Activated CD8-positive, alpha-beta memory T cell treated with anti-CD3 and anti-CD28 coated beads, Interleukin-2, amount 50 U/mL, for 48 hours (primary cell): Measurements from ENCODE around the gene LTBP4.

Source experiments
- DNase-seq: peaks from one replicate; pipeline ENCODE4 v3.0.0-alpha.2; 2020

Gene LTBP4

DNA sequence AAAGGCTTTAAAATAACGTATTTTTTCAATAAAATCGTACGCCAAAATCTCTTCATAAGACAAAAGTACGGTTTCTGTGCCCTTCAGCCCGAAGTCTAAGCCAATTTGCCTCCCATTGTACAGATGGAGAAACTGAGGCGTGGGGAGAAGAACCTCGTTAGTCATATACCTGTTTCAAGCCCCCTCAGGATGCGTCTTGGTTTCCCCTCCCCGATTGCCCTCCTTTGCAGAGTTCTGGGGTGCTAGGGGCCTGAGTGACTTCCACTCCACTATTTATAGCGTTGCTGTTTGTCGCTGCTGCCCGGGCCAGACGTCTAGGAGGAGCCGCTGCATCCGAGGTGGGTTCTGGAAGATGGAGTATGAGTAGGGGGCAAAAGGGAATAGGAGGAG is 2.3 kb upstream of the LTBP4 start:
- DNase-seq: no peak

- no peak for DNase-seq
Measured at GRCh38 chr19:40599331-40599901, 1.8 kb upstream of the LTBP4 start.

- DNase-seq: no peak
Measured at GRCh38 chr19:40599902-40600569, 1.1 kb upstream of the LTBP4 start.

GRCh38 chr19:40600570-40601133 is 517 bp upstream of the LTBP4 start:
- DNase-seq: no peak

GRCh38 chr19:40603071-40603388 is 1.9 kb downstream of the LTBP4 start:
- DNase-seq: no peak

DNA sequence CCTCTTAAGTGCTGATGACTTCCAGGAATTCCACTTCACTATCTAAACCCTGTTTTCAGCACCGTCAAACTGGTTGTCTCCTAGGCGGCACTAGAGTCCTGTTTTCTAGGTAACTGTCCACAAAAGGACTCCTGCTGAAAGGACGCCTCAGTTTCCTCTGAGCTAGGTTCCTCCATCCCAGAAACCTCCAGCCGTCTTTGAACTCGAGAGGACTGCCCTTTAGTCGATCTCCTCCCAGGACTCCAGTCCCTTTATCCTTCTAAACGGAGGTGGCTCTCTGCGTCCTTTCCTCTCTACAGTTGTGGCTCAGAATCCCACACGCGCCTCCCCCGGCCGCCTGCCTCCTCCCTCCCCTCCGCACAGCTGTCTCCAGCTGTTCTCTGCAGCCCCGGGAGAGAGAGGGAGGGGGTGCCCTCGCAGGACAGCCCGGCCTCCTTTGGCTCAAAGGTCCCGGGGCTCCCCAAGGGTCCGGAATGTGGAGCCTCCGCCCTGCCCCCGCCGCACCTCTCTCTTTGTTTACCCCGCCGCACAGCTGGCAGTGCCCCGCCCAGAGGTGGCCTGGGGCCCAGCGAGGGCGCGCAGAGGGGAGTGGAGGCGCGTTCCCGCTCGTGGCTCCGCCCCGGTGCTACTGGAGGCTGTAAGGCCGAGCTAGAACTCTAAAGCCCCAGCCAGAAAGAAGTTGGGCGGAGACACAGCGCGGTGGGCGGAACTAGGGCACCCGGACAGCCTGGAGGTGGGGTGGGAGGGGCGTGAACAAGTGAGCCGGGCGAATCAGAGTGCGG is 2.4 kb downstream of the LTBP4 start:
- peak; percentile 95 for DNase-seq

DNA sequence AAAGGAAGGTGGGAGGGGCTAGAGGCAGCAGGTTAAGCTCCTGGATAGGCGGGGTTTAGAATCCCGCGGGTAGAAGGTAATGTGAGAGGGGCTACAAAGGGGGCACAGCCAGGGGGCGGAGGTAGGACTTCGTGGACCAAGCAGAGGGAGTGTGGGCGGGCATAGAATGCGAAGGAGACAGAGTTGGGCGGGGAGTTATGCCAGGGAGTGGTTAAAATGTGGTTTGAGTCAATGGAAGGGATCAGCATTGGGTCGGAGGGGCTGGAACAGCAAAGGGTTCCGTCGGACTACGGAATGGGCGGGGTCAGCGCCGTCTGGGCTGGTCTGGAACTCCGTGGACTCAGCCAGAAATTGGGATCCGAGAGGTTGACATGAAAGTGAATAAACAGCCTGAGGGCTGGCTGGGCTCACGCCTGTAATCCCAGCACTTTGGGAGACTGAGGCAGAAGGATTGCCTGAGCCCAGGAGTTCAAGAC is 3.0 kb downstream of the LTBP4 start:
- no peak for DNase-seq

GRCh38 chr19:40604647-40605215 is 3.6 kb downstream of the LTBP4 start:
- no peak for DNase-seq

DNA sequence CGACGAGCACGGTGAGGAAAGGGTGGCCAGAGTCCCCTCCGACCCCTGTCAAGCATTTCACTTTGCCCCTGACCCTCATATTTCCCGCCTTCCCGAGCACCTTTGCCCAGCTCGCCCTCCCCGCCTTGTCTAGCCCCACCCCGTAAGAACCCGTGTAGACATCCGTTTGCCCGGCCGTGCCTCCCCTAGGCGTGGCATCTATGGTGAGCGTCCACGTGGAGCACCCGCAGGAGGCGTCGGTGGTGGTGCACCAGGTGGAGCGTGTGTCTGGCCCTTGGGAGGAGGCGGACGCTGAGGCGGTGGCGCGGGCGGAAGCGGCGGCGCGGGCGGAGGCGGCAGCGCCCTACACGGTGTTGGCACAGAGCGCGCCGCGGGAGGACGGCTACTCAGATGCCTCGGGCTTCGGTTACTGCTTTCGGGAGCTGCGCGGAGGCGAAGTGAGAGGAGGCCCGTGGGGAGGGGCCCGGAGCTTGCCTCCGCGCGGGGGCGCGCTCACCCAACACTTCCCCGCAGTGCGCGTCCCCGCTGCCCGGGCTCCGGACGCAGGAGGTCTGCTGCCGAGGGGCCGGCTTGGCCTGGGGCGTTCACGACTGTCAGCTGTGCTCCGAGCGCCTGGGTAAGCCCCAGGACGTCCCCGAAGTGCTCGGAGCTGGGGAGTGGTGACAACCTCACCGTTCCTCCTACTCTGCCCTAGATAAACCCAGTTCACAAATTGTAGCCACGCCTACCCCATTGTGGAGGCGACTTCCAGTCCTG is 4.2 kb downstream of the LTBP4 start:
- peak; percentile 86 for DNase-seq

- DNase-seq: no peak
Measured at GRCh38 chr19:40607311-40608239, 6.4 kb downstream of the LTBP4 start.

DNA sequence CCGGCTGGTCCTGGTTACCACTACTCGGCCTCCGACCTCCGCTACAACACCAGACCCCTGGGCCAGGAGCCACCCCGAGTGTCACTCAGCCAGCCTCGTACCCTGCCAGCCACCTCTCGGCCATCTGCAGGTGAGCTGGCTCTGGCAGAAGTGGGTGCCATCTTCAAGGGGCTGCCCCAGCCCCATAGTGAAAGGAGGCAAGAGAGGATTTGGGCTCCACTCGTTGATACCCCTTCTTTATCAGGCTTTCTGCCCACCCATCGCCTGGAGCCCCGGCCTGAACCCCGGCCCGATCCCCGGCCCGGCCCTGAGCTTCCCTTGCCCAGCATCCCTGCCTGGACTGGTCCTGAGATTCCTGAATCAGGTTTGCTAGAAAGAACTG is 7.1 kb downstream of the LTBP4 start:
- DNase-seq: no peak

GRCh38 chr19:40608957-40609356 is 7.8 kb downstream of the LTBP4 start:
- no peak for DNase-seq

GRCh38 chr19:40609561-40610395 is 8.6 kb downstream of the LTBP4 start:
- peak; percentile 98 for DNase-seq

GRCh38 chr19:40610396-40611064 is 9.4 kb downstream of the LTBP4 start:
- DNase-seq: peak; percentile 78

DNA sequence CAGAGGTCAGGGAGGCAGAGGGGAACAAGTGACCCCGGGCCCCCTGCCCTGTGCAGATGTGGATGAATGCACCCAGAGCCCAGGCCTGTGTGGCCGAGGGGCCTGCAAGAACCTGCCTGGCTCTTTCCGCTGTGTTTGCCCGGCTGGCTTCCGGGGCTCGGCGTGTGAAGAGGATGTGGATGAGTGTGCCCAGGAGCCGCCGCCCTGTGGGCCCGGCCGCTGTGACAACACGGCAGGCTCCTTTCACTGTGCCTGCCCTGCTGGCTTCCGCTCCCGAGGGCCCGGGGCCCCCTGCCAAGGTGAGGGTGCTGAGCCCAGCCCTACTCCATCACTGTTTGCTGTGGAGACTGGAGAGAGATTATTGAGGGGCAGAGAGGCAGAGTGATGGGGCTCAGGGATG is 9.9 kb downstream of the LTBP4 start:
- DNase-seq: no peak

GRCh38 chr19:40611900-40612698 is 10.9 kb downstream of the LTBP4 start:
- DNase-seq: no peak

DNA sequence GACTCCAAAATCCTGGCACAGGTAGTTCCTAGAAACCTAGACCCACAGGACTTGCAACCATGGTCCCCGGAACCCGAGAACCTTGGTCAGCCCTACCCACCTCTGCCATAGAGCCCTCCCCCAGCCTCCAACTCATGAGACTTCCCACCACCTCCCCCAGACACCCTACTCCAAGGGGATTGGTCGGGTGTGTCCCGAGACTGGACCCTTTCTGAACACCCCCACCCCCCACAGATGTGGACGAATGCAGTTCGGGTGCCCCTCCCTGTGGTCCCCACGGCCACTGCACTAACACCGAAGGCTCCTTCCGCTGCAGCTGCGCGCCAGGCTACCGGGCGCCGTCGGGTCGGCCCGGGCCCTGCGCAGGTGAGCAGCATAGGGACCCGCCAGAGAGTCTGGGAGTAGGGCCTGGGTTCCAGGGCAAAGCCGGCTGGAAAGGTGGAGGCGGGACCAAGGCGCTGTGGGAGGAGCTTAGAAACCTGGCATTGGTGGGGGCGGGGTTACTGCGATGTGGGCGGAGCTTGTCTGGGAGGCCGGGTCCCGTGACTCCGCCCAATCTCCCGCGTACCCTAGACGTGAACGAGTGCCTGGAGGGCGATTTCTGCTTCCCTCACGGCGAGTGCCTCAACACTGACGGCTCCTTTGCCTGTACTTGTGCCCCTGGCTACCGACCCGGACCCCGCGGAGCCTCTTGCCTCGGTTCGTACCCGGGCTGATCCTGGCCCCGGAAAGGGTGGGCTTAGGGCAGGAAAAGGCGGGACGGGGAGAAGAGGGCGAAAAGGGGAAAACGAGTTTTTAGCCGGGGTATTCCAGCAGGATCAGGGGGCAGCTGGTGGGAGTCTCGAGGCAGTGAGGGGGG is 11.9 kb downstream of the LTBP4 start:
- peak; percentile 95 for DNase-seq
